Spleen (tissue), 7 donors: ENCODE measurements around the gene DKK3.

ENCODE experiments used
- CTCF ChIP-seq, 11 experiments: fragments of 200-600 bp in 7 of 11; fragments of 450-650 bp in 4 of 11; sonication (generic) in 4 of 11; IDR thresholded peaks in 8 of 11; conservative IDR thresholded peaks in 3 of 11; 1 replicate in 7 of 11; 2 replicates in 4 of 11; pipeline versions ENCODE4 v1.4.0 to v1.8.0; 2016 to 2021; ENCODE audit warnings: antibody characterized with exemption in 11 of 11, inconsistent platforms in 4 of 11, mild to moderate bottlenecking in 1 of 11
- POLR2A ChIP-seq, 3 donors: fragments of 450-650 bp; IDR thresholded peaks; one replicate each; pipeline ENCODE4 v1.5.1; 2017; ENCODE audit warnings: antibody characterized with exemption in 3 of 3, mild to moderate bottlenecking in 1 of 3
- donor health status: DM: no; HTN: no; CAD: no; lungs with moderate emphysema.
- donor health status: DM: no; HTN: no; CAD: no.
- donor health status: DM: no; HTN: no; CAD: no.

- TF ChIP-seq CTCF (IDR thresholded peaks at IDR 0.05 in 8 of 11, conservative IDR thresholded peaks at IDR 0.05 in 3 of 11) (no peak), POLR2A (IDR thresholded peaks at IDR 0.05) (no peak)
Measured at GRCh38 chr11:12052676-12053605, 44.5 kb upstream of the DKK3 start.
